HG03469 (cell line): ENCODE data around the gene SIGLEC6.

Source experiments
- ATAC-seq: cut with Tn5 transposase; IDR thresholded peaks from one replicate; pipeline ENCODE4 v1.9.1; 2021; ENCODE audit warnings: mild to moderate bottlenecking, moderate library complexity, moderate number of reproducible peaks; ENCODE audit not compliant: unreplicated experiment

Gene SIGLEC6

GRCh38 chr19:51531349-51532315 lies at the start of gene SIGLEC6:
TSS of gene SIGLEC6 (minus strand) at chr19:51531670. CDS start at chr19:51531648, 22 bp downstream.
- ATAC-seq, result no peak

GRCh38 chr19:51576850-51577249 lies 45.4 kb upstream of the SIGLEC6 start:
- ATAC-seq, result no peak

GRCh38 chr19:51573331-51573730 lies 41.9 kb upstream of the SIGLEC6 start:
- ATAC-seq, result no peak

GRCh38 chr19:51572908-51573307 lies 41.4 kb upstream of the SIGLEC6 start:
- ATAC-seq, result no peak

GRCh38 chr19:51572410-51572809 lies 40.9 kb upstream of the SIGLEC6 start:
- no peak for ATAC-seq

- no peak for ATAC-seq
Observed at GRCh38 chr19:51571599-51571998, 40.1 kb upstream of the SIGLEC6 start.

- ATAC-seq, result peak; percentile 53
Observed at GRCh38 chr19:51570962-51571575, 39.6 kb upstream of the SIGLEC6 start, which contains the start of gene ZNF175. TSS of gene ZNF175 (plus strand) at chr19:51571283. CDS start at chr19:51573330, 2,047 bp downstream.

GRCh38 chr19:51568456-51568855 lies 37.0 kb upstream of the SIGLEC6 start:
- no peak for ATAC-seq

GRCh38 chr19:51567583-51567982 lies 36.1 kb upstream of the SIGLEC6 start:
- no peak for ATAC-seq

GRCh38 chr19:51566489-51567100 lies 35.1 kb upstream of the SIGLEC6 start:
- ATAC-seq, result no peak

- no peak for ATAC-seq
Observed at GRCh38 chr19:51565583-51565982, 34.1 kb upstream of the SIGLEC6 start.

GRCh38 chr19:51564791-51565190 lies 33.3 kb upstream of the SIGLEC6 start:
- ATAC-seq, result no peak

GRCh38 chr19:51560339-51560738 lies 28.9 kb upstream of the SIGLEC6 start:
- ATAC-seq, result no peak

GRCh38 chr19:51559240-51559639 lies 27.8 kb upstream of the SIGLEC6 start:
- ATAC-seq, result no peak

- no peak for ATAC-seq
Observed at GRCh38 chr19:51552996-51553725, 21.7 kb upstream of the SIGLEC6 start.

- ATAC-seq, result no peak
Observed at GRCh38 chr19:51552608-51552995, 21.1 kb upstream of the SIGLEC6 start.

GRCh38 chr19:51551673-51552432 lies 20.4 kb upstream of the SIGLEC6 start:
- ATAC-seq, result no peak

- no peak for ATAC-seq
Observed at GRCh38 chr19:51550848-51551672, 19.6 kb upstream of the SIGLEC6 start.
